ENCODE measurements around the gene PTPRO.

- no peak for TF ChIP-seq KAT2A (conservative IDR thresholded peaks at IDR 0.05; ENCODE audit: control insufficient read depth, low read depth, low read length)
- TF ChIP-seq NR2C2 (IDR thresholded peaks at IDR 0.05; ENCODE audit: borderline replicate concordance, control insufficient read depth, insufficient read length, low read depth): no peak
- TF ChIP-seq ZNF384 (IDR thresholded peaks at IDR 0.05; ENCODE audit: borderline replicate concordance, low read depth, low read length): no peak
- TF ChIP-seq TCF7 (IDR thresholded peaks at IDR 0.05; ENCODE audit: borderline replicate concordance): no peak
Measured at GRCh38 chr12:15627995-15628945, 306.0 kb downstream of the PTPRO start.

All from GM12878 (cell line).